PFSK-1 (cell line): Measurements from ENCODE around the gene ALDH16A1.

ENCODE experiments used
- POLR2AphosphoS5 ChIP-seq: IDR thresholded peaks from 2 replicates; pipeline ENCODE4 v1.6.1; 2012; ENCODE audit warnings: low read depth, mild to moderate bottlenecking, control low read depth, low read length, moderate library complexity
- REST ChIP-seq, 2 experiments: IDR thresholded peaks; 2 replicates each; pipeline versions ENCODE4 v1.6.1 to v1.8.0; 2011 to 2012; ENCODE audit warnings: low read depth in 2 of 2, low read length in 2 of 2, control low read depth in 1 of 2, inconsistent platforms in 1 of 2, mild to moderate bottlenecking in 1 of 2, moderate library complexity in 1 of 2; ENCODE audit not compliant: insufficient read depth in 1 of 2
- SIN3A ChIP-seq: IDR thresholded peaks from 2 replicates; pipeline ENCODE4 v1.6.1; 2012; ENCODE audit warnings: mild to moderate bottlenecking, low read length, moderate library complexity, borderline replicate concordance; ENCODE audit not compliant: insufficient read depth
- TAF1 ChIP-seq: IDR thresholded peaks from 2 replicates; pipeline ENCODE4 v1.6.1; 2012; ENCODE audit warnings: low read length, control low read depth, borderline replicate concordance; ENCODE audit not compliant: insufficient read depth

- TF ChIP-seq REST (IDR thresholded peaks at IDR 0.05; ENCODE audit: insufficient read depth in 1 of 2, low read depth in 2 of 2, low read length in 2 of 2) (no peak), SIN3A (no peak), TAF1 (no peak), POLR2AphosphoS5 (no peak)
Measured at GRCh38 chr19:49475191-49475917, 22.3 kb downstream of the ALDH16A1 start.
